H9 (cell line): ENCODE results near the gene MGAT2. TPM values are rescaled to one million over a fixed set of nuclear protein-coding genes. Genes with fewer than 3 reads are reported as not detected.

Source experiments
- DNase-seq: peaks from one replicate; pipeline ENCODE4 v3.0.0-alpha.2; 2017
- H2AFZ ChIP-seq: one replicate; pipeline ENCODE4 v1.6.1; 2013; ENCODE audit warnings: mild to moderate bottlenecking, low read length, control low read depth, moderate library complexity
- H2AK5ac ChIP-seq: 2 replicates; pipeline ENCODE4 v1.6.1; 2013; ENCODE audit warnings: low read length, control low read depth, mixed read lengths; ENCODE audit not compliant: insufficient read length
- H2BK120ac ChIP-seq: one replicate; pipeline ENCODE4 v1.6.1; 2013; ENCODE audit warnings: low read depth, mild to moderate bottlenecking, low read length, control low read depth, inconsistent platforms; ENCODE audit not compliant: poor library complexity, severe bottlenecking
- H2BK12ac ChIP-seq: 2 replicates; pipeline ENCODE4 v1.6.1; 2013; ENCODE audit warnings: low read length, control low read depth, mixed read lengths, low read depth; ENCODE audit not compliant: insufficient read length
- H2BK15ac ChIP-seq: 2 replicates; pipeline ENCODE4 v1.6.1; 2013; ENCODE audit warnings: low read depth, low read length, control low read depth
- H2BK20ac ChIP-seq: one replicate; pipeline ENCODE4 v1.6.1; 2013; ENCODE audit warnings: low read depth, mild to moderate bottlenecking, low read length, control low read depth, inconsistent platforms; ENCODE audit not compliant: poor library complexity, severe bottlenecking
- H2BK5ac ChIP-seq: 2 replicates; pipeline ENCODE4 v1.6.1; 2013; ENCODE audit warnings: low read length, control low read depth, mixed read lengths; ENCODE audit not compliant: insufficient read length
- H3K14ac ChIP-seq: 2 replicates; pipeline ENCODE4 v1.6.1; 2013; ENCODE audit warnings: low read length, control low read depth; ENCODE audit not compliant: insufficient read depth
- H3K18ac ChIP-seq: 2 replicates; pipeline ENCODE4 v1.6.1; 2013; ENCODE audit warnings: low read depth, mild to moderate bottlenecking, mixed read lengths, low read length, control low read depth; ENCODE audit not compliant: insufficient read length
- H3K23ac ChIP-seq: 2 replicates; pipeline ENCODE4 v1.6.1; 2013; ENCODE audit warnings: low read length, control low read depth, mixed read lengths, low read depth; ENCODE audit not compliant: insufficient read length
- H3K23me2 ChIP-seq: 2 replicates; pipeline ENCODE4 v1.6.1; 2013; ENCODE audit warnings: low read depth, mild to moderate bottlenecking, mixed read lengths, low read length, control low read depth; ENCODE audit not compliant: insufficient read length, poor library complexity, severe bottlenecking
- H3K27ac ChIP-seq: 2 replicates; pipeline ENCODE4 v1.5.1; 2013; ENCODE audit warnings: low read length, control low read depth, mixed read lengths, low read depth; ENCODE audit not compliant: insufficient read length
- H3K27me3 ChIP-seq: 2 replicates; pipeline ENCODE4 v1.6.1; 2013; ENCODE audit warnings: low read length, control low read depth, inconsistent platforms; ENCODE audit not compliant: insufficient read depth
- H3K4ac ChIP-seq: 2 replicates; pipeline ENCODE4 v1.6.1; 2013; ENCODE audit warnings: low read depth, mild to moderate bottlenecking, control low read depth, inconsistent platforms, low read length, moderate library complexity
- H3K4me1 ChIP-seq: 2 replicates; pipeline ENCODE4 v1.6.1; 2013; ENCODE audit warnings: low read length, control low read depth, inconsistent platforms; ENCODE audit not compliant: insufficient read depth
- H3K4me2 ChIP-seq: 2 replicates; pipeline ENCODE4 v1.6.1; 2013; ENCODE audit warnings: low read length, control low read depth, mixed read lengths; ENCODE audit not compliant: insufficient read length, insufficient read depth
- H3K56ac ChIP-seq: 2 replicates; pipeline ENCODE4 v1.6.1; 2013; ENCODE audit warnings: low read depth, mild to moderate bottlenecking, mixed read lengths, low read length, control low read depth; ENCODE audit not compliant: insufficient read length
- H3K79me1 ChIP-seq: 2 replicates; pipeline ENCODE4 v1.6.1; 2013; ENCODE audit warnings: low read depth, mild to moderate bottlenecking, moderate library complexity, low read length, control low read depth, inconsistent platforms; ENCODE audit not compliant: insufficient read depth, poor library complexity, severe bottlenecking
- H3K79me2 ChIP-seq: 2 replicates; pipeline ENCODE4 v1.6.1; 2013; ENCODE audit warnings: low read length, control low read depth, inconsistent platforms; ENCODE audit not compliant: insufficient read depth
- H3K9ac ChIP-seq: 2 replicates; pipeline ENCODE4 v1.6.1; 2013; ENCODE audit warnings: low read length, control low read depth, mixed read lengths; ENCODE audit not compliant: insufficient read length; ENCODE audit errors: extremely low read depth
- H3K9me3 ChIP-seq: one replicate; pipeline ENCODE4 v1.6.1; 2013; ENCODE audit warnings: low read depth, low read length, inconsistent platforms; ENCODE audit not compliant: control insufficient read depth
- H3T11ph ChIP-seq: one replicate; pipeline ENCODE4 v1.6.1; 2013; ENCODE audit warnings: mild to moderate bottlenecking, low read length, control low read depth, inconsistent platforms
- H4K20me1 ChIP-seq: one replicate; pipeline ENCODE4 v1.6.1; 2013; ENCODE audit not compliant: control insufficient read depth, insufficient read length, insufficient read depth
- H4K5ac ChIP-seq: 2 replicates; pipeline ENCODE4 v1.6.1; 2013; ENCODE audit warnings: low read depth, mild to moderate bottlenecking, mixed read lengths, low read length, control low read depth; ENCODE audit not compliant: insufficient read length
- H4K8ac ChIP-seq: replicated peaks from 2 replicates; pipeline ENCODE4 v1.6.1; 2013; ENCODE audit warnings: low read length, control low read depth, mixed read lengths, low read depth; ENCODE audit not compliant: insufficient read length
- H4K91ac ChIP-seq: 2 replicates; pipeline ENCODE4 v1.6.1; 2013; ENCODE audit warnings: low read depth, mild to moderate bottlenecking, moderate library complexity, mixed read lengths, low read length, control low read depth; ENCODE audit not compliant: insufficient read length
- H3K27ac Mint-ChIP-seq, 3 experiments: 2 replicates in 2 of 3; 3 replicates in 1 of 3; pipeline ENCODE4 v1.8.0; 2020 to 2021; ENCODE audit warnings: mixed read lengths in 3 of 3, mild to moderate bottlenecking in 1 of 3, moderate library complexity in 1 of 3
- H3K27me3 Mint-ChIP-seq: 2 replicates; pipeline ENCODE4 v1.8.0; 2021; ENCODE audit warnings: low read depth, mild to moderate bottlenecking, moderate library complexity, mixed read lengths
- H3K36me3 Mint-ChIP-seq, 3 experiments: 2 replicates in 2 of 3; 3 replicates in 1 of 3; pipeline ENCODE4 v1.8.0; 2020 to 2021; ENCODE audit warnings: low read depth in 3 of 3, mixed read lengths in 3 of 3; ENCODE audit not compliant: insufficient read depth in 1 of 3
- H3K4me1 Mint-ChIP-seq, 2 experiments: 2 replicates each; pipeline ENCODE4 v1.8.0; 2020; ENCODE audit warnings: mixed read lengths in 2 of 2
- H3K4me3 Mint-ChIP-seq, 2 experiments: 2 replicates in 1 of 2; 3 replicates in 1 of 2; pipeline ENCODE4 v1.8.0; 2020 to 2021; ENCODE audit warnings: mild to moderate bottlenecking in 2 of 2, mixed read lengths in 2 of 2, moderate library complexity in 1 of 2
- H3K9me3 Mint-ChIP-seq, 2 experiments: 2 replicates in 1 of 2; 3 replicates in 1 of 2; pipeline ENCODE4 v1.8.0; 2020; ENCODE audit warnings: mild to moderate bottlenecking in 2 of 2, mixed read lengths in 2 of 2, moderate library complexity in 1 of 2
- WGBS: extraction: QIAGEN DNeasy Blood & Tissue Kit; methylation state at CpG from one replicate; pipeline ENCODE4 v1.1.7; 2013; ENCODE audit warnings: missing lambda C conversion rate, low lambda C conversion rate, mixed read lengths; ENCODE audit not compliant: insufficient read length; ENCODE audit errors: extremely low coverage; 5-methylcytosine and 5-hydroxymethylcytosine counted together
- total RNA-seq: library from RNA; stranded (reverse); gene quantifications from 2 replicates; pipeline ENCODE4 v1.2.1, GENCODE V29; 2021
- TF ChIP-seq, protein P1 (sequence below): fragments of 200-600 bp; sonication (generic); conservative IDR thresholded peaks from 3 replicates; pipeline ENCODE4 v1.8.0; 2021; ENCODE audit warnings: antibody characterized with exemption, mild to moderate bottlenecking

The MGAT2 gene
- total RNA-seq, 1 experiment from 2014 or later, result 24.5 TPM

DNA sequence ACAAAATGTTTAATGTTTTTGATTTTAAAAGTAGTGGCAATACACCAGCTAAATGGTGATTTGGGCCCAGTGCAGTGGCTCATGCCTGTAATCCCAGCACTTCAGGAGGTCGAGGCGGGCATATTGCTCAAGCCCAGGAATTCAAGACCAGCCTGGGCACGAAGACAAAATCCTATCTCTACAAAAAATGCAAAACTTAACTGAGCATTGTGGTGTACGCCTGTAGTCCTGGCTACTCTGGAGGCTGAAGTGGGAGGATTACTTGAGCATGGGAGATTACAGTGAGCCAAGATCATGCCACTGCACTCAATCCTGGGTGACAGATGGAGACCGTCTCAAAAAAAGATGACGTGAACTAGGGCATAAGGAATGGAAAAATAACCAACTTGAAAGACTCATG, 4.8 kb upstream of the MGAT2 start:
- Mint-ChIP-seq H3K27ac (peak overlapping the region in 1 of 3 experiments; percentile 91; a peak in 2 of 7 replicates), H3K4me1 (peaks cover 6 to 8% of the 10 kb centered on the region in 2 experiments; a peak in 3 of 4 replicates), H3K27me3 (no peaks in the 10 kb centered on the region), H3K36me3 (peaks cover 10 to 45% (median 28%) of the 10 kb centered on the region in 3 experiments), H3K4me3 (no peak overlapping the region), H3K9me3 (no peaks in the 10 kb centered on the region; a peak in 1 of 5 replicates)
- no peak overlapping the region for H4K91ac ChIP-seq
- H3K23ac ChIP-seq, result no peak overlapping the region
- no peak overlapping the region for H3K4ac ChIP-seq
- H2BK15ac ChIP-seq, result no peak overlapping the region
- H2BK5ac ChIP-seq, result no peak overlapping the region
- H2AFZ ChIP-seq, result no peak overlapping the region
- no peaks in the 10 kb centered on the region for H3K4me1 ChIP-seq
- H3K79me2 ChIP-seq, result peaks cover 8% of the 10 kb centered on the region; the same call in 1 of the 2 replicates
- no peak overlapping the region for H2AK5ac ChIP-seq
- DNase-seq, result no peak
- H3T11ph ChIP-seq, result no peak overlapping the region
- H3K27me3 ChIP-seq, result no peaks in the 10 kb centered on the region
- no peak overlapping the region for H3K18ac ChIP-seq
- H3K27ac ChIP-seq, result no peak overlapping the region
- no peak overlapping the region for H4K8ac ChIP-seq
- no peak overlapping the region for H3K14ac ChIP-seq
- no peak overlapping the region for H2BK20ac ChIP-seq
- no peak overlapping the region for H3K4me2 ChIP-seq
- no peaks in the 10 kb centered on the region for H3K9me3 ChIP-seq
- WGBS, result no CpG with 5 or more reads among the region's 6 CpGs
- H3K56ac ChIP-seq, result no peak overlapping the region
- no peaks in the 10 kb centered on the region for H3K79me1 ChIP-seq
- H3K9ac ChIP-seq, result no peak overlapping the region
- no peak overlapping the region for H2BK120ac ChIP-seq
- H4K20me1 ChIP-seq, result no peaks in the 10 kb centered on the region
- H4K5ac ChIP-seq, result no peak overlapping the region
- peaks cover under 1% of the 10 kb centered on the region for H3K23me2 ChIP-seq
- TF ChIP-seq, protein P1, sequence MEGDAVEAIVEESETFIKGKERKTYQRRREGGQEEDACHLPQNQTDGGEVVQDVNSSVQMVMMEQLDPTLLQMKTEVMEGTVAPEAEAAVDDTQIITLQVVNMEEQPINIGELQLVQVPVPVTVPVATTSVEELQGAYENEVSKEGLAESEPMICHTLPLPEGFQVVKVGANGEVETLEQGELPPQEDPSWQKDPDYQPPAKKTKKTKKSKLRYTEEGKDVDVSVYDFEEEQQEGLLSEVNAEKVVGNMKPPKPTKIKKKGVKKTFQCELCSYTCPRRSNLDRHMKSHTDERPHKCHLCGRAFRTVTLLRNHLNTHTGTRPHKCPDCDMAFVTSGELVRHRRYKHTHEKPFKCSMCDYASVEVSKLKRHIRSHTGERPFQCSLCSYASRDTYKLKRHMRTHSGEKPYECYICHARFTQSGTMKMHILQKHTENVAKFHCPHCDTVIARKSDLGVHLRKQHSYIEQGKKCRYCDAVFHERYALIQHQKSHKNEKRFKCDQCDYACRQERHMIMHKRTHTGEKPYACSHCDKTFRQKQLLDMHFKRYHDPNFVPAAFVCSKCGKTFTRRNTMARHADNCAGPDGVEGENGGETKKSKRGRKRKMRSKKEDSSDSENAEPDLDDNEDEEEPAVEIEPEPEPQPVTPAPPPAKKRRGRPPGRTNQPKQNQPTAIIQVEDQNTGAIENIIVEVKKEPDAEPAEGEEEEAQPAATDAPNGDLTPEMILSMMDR, result no peak
- no peak overlapping the region for H2BK12ac ChIP-seq
